GM12864 (cell line): Measurements from ENCODE around the gene SSR2.

Experiments
- DNase-seq: peaks from one replicate; pipeline ENCODE4 v3.0.0-alpha.2; 2011; ENCODE audit warnings: low read depth
- H3K4me3 ChIP-seq: 2 replicates; pipeline ENCODE4 v1.5.1; 2011; ENCODE audit warnings: mild to moderate bottlenecking, low read depth, low read length, control low read depth
- TF ChIP-seq, protein P1 (sequence below): IDR thresholded peaks from 2 replicates; pipeline ENCODE4 v1.5.1; 2011; ENCODE audit warnings: low read depth, mild to moderate bottlenecking, moderate library complexity, low read length, control low read depth, inconsistent platforms; ENCODE audit errors: missing control alignments

SSR2 gene

DNA sequence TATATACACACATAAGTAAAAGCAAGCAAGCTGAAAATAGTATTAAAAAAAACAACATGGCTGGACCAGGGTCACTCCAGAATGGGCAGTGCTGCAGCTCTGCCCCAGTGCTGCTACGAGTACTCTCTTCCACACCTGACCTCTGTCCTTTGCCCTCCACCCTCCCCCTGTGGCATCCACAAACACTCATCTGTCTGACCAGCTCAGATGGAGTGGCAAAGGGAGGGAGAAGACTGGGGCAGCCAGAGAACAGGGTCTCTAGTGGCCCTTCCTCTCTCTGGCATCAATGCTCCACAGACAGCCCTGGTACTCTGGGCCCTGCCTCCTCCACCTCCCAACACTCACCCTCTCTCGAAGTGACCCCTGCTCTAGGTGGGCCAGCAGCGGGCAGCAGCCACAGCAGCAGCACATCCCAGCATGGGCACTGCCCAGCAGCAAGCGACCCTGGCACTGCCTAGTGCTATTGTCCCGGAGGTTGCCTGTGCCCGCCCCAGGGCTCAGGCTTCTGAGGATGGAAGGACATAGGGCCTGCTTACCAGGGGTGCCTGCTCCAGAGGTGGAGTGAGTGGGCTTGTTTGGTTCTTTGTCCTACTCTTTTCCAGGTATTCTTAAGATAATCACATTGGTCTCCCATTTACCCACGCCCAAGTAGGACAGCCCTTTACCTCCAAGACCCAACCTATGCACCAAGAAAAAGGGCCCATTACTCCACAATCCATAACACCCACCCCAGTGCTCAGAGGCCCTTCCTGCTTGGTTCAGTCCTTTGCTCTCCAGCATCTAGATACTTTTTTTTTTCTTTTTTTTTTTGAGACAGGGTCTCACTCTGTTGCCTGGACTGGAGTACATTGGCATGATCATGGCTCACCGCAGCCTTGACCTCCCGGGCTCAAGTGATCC lies 48.6 kb downstream of the SSR2 start:
- DNase-seq: no peak
- TF ChIP-seq, protein P1, sequence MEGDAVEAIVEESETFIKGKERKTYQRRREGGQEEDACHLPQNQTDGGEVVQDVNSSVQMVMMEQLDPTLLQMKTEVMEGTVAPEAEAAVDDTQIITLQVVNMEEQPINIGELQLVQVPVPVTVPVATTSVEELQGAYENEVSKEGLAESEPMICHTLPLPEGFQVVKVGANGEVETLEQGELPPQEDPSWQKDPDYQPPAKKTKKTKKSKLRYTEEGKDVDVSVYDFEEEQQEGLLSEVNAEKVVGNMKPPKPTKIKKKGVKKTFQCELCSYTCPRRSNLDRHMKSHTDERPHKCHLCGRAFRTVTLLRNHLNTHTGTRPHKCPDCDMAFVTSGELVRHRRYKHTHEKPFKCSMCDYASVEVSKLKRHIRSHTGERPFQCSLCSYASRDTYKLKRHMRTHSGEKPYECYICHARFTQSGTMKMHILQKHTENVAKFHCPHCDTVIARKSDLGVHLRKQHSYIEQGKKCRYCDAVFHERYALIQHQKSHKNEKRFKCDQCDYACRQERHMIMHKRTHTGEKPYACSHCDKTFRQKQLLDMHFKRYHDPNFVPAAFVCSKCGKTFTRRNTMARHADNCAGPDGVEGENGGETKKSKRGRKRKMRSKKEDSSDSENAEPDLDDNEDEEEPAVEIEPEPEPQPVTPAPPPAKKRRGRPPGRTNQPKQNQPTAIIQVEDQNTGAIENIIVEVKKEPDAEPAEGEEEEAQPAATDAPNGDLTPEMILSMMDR: no peak
- H3K4me3 ChIP-seq: no peak overlapping the region

DNA sequence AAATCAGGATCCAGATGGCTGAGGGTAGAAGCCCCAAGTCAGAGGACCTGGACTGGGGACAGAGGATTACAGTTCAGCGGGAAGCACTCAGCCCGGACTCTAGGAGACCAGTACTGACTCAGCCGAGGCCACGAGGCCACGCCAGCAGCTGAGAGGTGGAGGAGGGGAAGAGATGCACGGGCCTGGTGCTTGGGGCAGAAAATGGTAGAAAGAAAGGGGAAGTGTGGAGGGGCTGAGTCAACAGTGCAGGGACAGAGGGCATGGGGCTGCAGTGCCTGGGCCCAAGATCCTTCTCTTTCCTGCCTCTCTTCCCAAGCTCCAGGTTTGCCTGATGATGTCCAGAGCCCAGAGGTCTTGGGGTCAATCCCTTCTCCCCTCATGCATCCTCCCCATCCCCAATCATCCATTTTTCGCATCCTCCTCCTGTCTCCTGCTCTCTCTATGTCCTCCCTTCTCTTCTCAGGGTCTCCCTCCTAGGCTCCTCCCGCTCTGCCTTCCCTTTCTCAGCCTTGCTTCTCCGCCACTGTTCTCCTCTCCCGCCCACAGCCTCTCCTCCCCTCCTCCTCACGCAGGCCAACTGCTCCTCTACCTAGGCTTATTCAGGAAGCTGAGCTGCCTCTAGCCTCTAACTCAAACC lies 50.1 kb downstream of the SSR2 start:
- peak overlapping the region; percentile 9; the same call in 1 of the 2 replicates for H3K4me3 ChIP-seq
- TF ChIP-seq, protein P1: no peak
- DNase-seq: no peak

DNA sequence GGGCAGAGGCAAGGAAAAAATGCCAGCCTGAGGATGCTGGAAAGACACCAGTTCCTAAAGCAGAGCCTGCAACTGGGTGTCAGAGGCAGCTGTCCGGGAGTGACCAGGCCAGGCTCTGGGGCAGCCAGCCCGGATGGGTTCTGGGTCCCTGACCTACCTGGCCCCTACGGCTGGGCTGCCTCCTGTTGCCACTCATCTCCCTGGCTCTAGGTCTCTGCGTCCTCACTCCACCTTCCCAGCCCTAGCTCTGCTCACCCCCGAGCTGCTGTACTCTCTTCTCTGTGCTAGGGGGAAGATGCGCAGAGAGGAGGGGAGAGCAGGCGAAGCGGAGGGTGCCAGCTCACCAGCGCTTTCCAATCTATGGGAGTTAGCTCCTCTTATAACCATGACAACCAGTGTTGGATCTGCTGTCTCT lies 51.4 kb downstream of the SSR2 start:
- TF ChIP-seq, protein P1: no peak
- no peak overlapping the region for H3K4me3 ChIP-seq
- no peak for DNase-seq

DNA sequence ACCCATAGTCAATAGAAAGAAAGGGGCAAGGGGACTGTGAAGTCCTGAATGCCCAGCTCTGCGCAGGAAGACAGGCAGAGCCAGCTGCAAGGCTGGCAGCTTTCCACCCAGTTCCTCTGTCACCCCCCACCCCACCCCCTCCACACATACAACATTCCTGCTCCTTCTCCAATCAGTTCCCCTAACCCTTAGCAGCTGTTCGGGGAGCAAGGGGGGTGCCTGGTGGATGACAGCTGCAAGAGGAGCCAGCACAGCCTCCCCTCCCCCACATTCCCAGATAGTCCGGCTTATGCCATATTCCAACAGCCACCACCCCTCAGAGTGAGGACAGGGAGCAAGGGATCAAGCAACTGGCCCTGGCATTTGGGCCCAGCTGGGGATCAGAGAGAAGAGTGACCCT lies 52.1 kb downstream of the SSR2 start:
- H3K4me3 ChIP-seq: no peak overlapping the region
- DNase-seq: no peak
- TF ChIP-seq, protein P1: no peak

DNA sequence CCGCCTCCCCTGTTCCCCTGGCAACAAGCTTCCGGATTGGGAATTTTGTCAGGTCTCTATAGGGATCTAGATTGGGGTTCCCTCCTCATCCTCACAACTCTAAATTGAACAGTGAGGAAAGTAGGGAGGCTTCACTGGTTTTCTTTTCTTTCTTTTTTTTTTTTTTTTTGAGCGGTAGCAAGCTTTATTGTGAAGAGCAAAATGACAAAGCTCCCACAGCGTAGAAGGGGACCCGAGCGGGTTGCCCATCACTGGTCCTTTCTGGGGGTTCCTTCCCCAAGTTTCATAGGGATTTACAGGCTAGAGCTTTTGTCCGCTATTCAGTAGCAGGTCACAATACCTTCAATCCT lies 52.7 kb downstream of the SSR2 start:
- no peak for DNase-seq
- TF ChIP-seq, protein P1: no peak

DNA sequence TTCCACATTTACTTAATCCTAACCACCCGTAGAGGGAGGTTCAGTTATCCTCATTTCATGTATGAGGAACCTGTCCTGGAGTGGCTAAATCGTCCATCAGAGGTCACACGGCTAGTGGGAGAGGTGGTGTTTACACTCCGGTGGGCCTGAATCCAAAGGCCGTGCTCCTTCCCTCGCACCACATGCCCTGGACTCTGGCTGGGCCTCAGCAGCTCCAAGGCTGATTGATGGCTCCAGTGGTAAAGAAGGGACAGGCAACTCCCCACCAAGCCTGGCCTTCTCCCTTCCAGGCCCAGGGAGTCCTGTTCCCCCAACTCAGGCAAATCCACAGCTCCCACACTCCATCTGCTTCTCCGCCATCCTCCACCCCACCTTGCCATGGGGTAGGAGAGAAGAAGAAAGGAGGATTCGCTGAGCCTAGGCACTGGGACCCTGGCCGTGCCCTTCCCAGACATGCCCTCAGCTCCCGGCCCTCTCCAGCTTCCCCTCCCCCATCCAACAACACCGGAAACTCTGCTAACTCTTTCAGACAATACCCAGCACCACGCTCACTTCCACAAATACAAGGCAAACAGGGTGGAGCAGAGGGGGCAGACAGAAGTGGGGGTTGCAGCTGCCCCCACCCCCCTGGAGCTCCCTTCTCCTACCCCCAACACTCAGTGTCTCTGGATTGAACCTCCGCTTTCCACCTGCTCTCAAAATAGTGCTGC lies 53.3 kb downstream of the SSR2 start:
- TF ChIP-seq, protein P1: no peak
- no peak overlapping the region for H3K4me3 ChIP-seq
- no peak for DNase-seq

More for the DNA sequence above, 52.7 kb downstream of the SSR2 start:
- no peak overlapping the region for H3K4me3 ChIP-seq
